DOHH2 (cell line): ENCODE data around the gene STK36.

ENCODE experiments used
- CTCF ChIP-seq: fragments of 200-600 bp; sonication (generic); IDR thresholded peaks from one replicate; pipeline ENCODE4 v1.5.1; 2014; ENCODE audit warnings: antibody characterized with exemption, mild to moderate bottlenecking, low read depth, low read length; ENCODE audit not compliant: poor library complexity, severe bottlenecking
- EZH2phosphoT487 ChIP-seq: fragments of 200-600 bp; sonication (generic); IDR thresholded peaks from 2 replicates; pipeline ENCODE4 v1.6.1; 2017; ENCODE audit warnings: borderline replicate concordance, mild to moderate bottlenecking, antibody characterized with exemption, low read length, moderate library complexity, mixed read lengths

GRCh38 chr2:218642121-218642656 lies 29.7 kb upstream of the STK36 start:
- TF ChIP-seq EZH2phosphoT487 (no peak), CTCF (no peak)
